Bronchial epithelial cell (primary cell): ENCODE data around the gene GUCA2B. TPM values are rescaled to one million over a fixed set of nuclear protein-coding genes. Genes with fewer than 3 reads are reported as not detected.

Source experiments
- DNase-seq: peaks from one replicate; pipeline ENCODE4 v3.0.0-alpha.2; 2010; ENCODE audit warnings: low read depth
- FAIRE-seq: peaks from 2 replicates; lab custom pipeline; 2011; peaks lifted over from hg19 to GRCh38; lab: Jason Lieb, UNC
- H3K27me3 ChIP-seq: 2 replicates; pipeline ENCODE4 v1.5.1; 2011; ENCODE audit warnings: low read length; ENCODE audit not compliant: control insufficient read depth, insufficient read depth
- H3K36me3 ChIP-seq: 2 replicates; pipeline ENCODE4 v1.5.1; 2011; ENCODE audit warnings: low read length; ENCODE audit not compliant: control insufficient read depth, insufficient read depth
- H3K4me3 ChIP-seq: 2 replicates; pipeline ENCODE4 v1.5.1; 2011; ENCODE audit warnings: mild to moderate bottlenecking, low read depth, low read length, control low read depth
- total RNA-seq: library from RNA; depleted of rRNA; stranded (reverse); fragments of >200 nt; gene quantifications from 2 replicates; pipeline ENCODE4 v1.2.1, GENCODE V29; 2014
- TF ChIP-seq, protein P1 (sequence below): IDR thresholded peaks from 2 replicates; pipeline ENCODE4 v1.5.1; 2011; ENCODE audit warnings: mild to moderate bottlenecking, moderate library complexity, low read length, control low read depth, inconsistent platforms; ENCODE audit not compliant: insufficient read depth, severe bottlenecking

Gene GUCA2B
- total RNA-seq, 1 donor from 2014 or later, result not detected

DNA sequence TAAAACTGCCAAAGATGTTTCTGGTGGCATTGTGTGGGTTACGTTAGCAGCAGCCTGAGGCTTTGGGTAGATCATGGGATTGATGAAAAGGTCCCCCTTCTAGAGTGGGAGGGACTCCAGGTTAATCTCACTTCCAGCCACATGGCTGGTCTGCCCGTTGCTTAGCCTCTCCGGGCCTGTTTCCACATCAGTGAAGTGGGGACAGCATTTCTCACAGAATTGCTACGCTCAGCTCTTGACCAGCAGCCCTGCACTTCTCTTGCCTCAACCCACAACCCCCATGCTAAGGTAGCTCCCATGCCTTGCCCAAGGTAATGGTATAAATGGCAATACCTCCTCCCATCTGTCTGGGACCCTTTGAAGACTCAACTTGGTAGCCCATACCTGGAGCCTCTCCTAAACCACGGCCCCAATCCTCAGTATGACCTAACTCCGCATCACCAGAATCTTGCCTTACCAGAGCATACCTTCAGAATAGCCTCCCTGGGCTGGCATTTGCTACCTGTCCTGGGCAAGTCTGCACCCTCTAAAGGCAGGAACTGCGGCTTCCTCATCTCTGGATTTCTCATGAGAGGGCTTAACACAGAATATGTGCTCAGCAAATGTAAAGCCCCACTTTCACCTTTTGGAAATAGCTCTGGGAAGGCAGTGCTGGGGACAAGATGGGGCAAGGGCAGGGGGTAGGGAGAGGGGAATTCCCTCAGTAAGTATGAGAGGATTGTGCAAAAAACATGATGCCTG, 22.3 kb downstream of the GUCA2B start:
- Histone ChIP-seq H3K27me3 (no peaks in the 10 kb centered on the region), H3K4me3 (no peak overlapping the region), H3K36me3 (no peaks in the 10 kb centered on the region)
- peak; percentile 78 for DNase-seq
- FAIRE-seq, result no peak
- TF ChIP-seq, protein P1, sequence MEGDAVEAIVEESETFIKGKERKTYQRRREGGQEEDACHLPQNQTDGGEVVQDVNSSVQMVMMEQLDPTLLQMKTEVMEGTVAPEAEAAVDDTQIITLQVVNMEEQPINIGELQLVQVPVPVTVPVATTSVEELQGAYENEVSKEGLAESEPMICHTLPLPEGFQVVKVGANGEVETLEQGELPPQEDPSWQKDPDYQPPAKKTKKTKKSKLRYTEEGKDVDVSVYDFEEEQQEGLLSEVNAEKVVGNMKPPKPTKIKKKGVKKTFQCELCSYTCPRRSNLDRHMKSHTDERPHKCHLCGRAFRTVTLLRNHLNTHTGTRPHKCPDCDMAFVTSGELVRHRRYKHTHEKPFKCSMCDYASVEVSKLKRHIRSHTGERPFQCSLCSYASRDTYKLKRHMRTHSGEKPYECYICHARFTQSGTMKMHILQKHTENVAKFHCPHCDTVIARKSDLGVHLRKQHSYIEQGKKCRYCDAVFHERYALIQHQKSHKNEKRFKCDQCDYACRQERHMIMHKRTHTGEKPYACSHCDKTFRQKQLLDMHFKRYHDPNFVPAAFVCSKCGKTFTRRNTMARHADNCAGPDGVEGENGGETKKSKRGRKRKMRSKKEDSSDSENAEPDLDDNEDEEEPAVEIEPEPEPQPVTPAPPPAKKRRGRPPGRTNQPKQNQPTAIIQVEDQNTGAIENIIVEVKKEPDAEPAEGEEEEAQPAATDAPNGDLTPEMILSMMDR, result no peak

DNA sequence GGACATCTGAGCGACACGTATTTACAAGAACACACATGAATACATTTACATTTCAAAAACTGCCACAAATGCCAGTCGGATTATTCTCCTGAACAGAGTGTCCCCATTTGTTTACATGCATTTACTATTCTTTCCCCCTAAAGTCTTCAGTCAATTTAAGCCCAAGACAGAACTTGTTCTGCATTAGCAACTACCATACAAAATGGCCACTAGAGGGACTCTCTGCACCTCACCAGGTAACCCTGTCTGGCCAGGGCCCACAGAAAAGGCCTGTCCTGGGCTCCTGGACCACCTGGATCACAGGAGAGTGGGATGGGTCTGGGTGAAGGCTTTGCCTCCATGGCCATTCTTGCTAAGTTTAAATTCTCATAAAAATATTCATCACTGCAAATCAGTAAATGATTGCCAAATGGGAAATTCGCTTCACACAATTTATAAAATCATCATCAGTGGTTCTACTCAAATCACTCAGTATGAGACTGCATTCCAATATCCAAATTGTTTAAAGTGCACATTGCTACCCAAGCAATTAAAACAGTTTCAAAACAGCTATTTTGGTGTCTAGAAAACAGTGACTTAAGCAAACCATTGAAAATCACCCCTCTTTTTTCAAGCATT, 23.8 kb downstream of the GUCA2B start:
- no peaks in the 10 kb centered on the region for H3K36me3 ChIP-seq
- DNase-seq, result peak; percentile 65
- TF ChIP-seq, protein P1, result peak; percentile 82
- no peaks in the 10 kb centered on the region for H3K27me3 ChIP-seq
- FAIRE-seq, result no peak
- H3K4me3 ChIP-seq, result no peak overlapping the region

DNA sequence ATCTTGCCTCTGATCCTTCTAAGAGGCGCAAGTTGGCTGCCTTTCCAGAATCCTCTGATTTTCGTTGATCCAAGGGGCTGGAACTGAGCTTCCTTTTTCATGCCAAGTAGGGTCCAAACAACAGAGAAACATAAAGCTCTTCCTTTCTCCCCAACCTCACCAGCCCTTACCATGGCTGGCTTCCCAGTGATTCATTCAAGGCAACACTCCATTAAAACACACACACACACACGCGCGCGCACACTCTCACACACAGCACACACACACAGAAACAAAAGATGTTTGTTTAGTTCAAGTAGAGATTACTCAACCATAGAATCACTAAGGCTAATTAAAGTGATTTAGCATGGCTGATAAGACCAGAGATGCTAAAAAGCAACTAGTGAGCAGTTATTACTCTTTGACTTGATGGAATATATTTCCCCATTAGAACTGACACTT, 24.4 kb downstream of the GUCA2B start:
- Histone ChIP-seq H3K36me3 (no peaks in the 10 kb centered on the region), H3K27me3 (no peaks in the 10 kb centered on the region), H3K4me3 (no peak overlapping the region)
- DNase-seq, result peak; percentile 64
- TF ChIP-seq, protein P1, result no peak
- FAIRE-seq, result no peak

DNA sequence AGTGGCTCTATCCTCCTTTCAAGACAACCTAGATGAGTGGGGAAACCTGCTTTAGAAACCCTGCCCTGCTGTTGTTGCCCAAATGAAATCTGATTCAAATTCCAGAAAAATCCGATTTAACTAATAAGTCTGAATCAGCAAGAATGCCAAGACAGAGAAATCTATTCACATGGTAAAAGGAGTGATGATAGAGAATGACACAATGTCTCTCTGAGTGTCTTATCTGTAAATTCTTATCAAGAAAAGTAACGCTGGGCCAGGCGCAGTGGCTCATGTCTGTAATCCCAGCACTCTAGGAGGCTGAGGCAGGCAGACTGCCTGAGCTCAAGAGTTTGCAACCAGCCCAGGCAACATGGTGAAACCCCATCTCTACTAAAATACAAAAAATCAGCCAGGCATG, 25.0 kb downstream of the GUCA2B start:
- DNase-seq (no peak), FAIRE-seq (no peak)
- H3K27me3 ChIP-seq, result no peaks in the 10 kb centered on the region
- TF ChIP-seq, protein P1, result no peak
- no peaks in the 10 kb centered on the region for H3K36me3 ChIP-seq
- H3K4me3 ChIP-seq, result no peak overlapping the region

DNA sequence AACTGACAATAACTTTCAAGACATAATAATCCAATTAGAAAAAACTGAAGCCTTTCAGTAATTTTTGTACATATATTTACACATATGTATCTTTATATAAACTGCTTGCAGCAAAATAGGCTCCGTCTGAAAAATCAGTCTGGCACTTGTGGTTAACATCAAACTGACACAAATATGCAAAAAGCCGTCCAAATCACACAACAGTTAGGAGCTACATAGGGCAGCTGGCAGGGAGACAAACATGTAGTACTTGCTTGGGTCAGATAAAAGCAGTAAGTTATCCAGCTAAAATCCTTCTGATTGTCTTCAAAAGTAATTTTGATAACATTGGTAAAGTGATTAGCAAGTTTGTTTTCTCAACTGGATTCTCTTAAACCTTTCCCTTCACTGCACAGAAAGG, 26.1 kb downstream of the GUCA2B start:
- Histone ChIP-seq H3K27me3 (no peaks in the 10 kb centered on the region), H3K36me3 (no peaks in the 10 kb centered on the region), H3K4me3 (no peak overlapping the region)
- no peak for DNase-seq
- TF ChIP-seq, protein P1, result no peak
- no peak for FAIRE-seq
